ENCODE data around the gene ALDH16A1. TPM values are rescaled to one million over a fixed set of nuclear protein-coding genes. Genes with fewer than 3 reads are reported as not detected.

ALDH16A1 gene
- total and polyA plus RNA-seq, 10 of the 15 experiments (the other 5 are each of a cell fraction or from before 2014, with no cell fraction given): 1.7 to 49.3 (median 18.1) TPM

DNA sequence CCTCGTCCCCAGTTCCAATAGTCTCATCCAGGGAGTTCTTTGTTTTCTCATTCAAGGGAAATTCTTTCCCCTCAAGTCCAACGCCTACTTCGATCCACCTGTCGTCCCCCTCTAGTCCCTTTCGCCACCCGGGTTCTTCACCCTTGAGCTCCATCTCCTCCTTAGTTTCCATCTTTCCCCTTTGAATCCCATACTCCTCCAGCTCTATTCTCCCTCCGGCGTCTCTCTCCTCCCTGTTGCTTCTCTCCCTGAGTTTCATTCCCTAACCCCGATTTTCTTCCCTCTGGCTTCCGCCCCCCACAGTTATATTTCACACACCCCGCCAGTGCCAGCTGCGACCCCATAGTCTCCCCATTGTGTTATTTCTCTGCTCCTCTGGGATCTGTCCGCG lies 11.1 kb upstream of the ALDH16A1 start (continued):
- TF ChIP-seq CEBPZ (IDR thresholded peaks at IDR 0.05; ENCODE audit: low read depth, low read length): no peak
- TF ChIP-seq BCL3 (IDR thresholded peaks at IDR 0.05; ENCODE audit: borderline replicate concordance, insufficient read depth, low read depth, low read length, poor library complexity, severe bottlenecking): no peak
- no peak for TF ChIP-seq NR2C2 (IDR thresholded peaks at IDR 0.05; ENCODE audit: borderline replicate concordance, control insufficient read depth, insufficient read length, low read depth)
- TF ChIP-seq IKZF1 (conservative IDR thresholded peaks at IDR 0.05): no peak
- no peak for TF ChIP-seq CBX3 (IDR thresholded peaks at IDR 0.05; ENCODE audit: borderline replicate concordance, low read depth)
- TF ChIP-seq SMC3 (IDR thresholded peaks at IDR 0.05; ENCODE audit: borderline replicate concordance, low read length): no peak
- TF ChIP-seq CEBPB (IDR thresholded peaks at IDR 0.05; ENCODE audit: borderline replicate concordance in 1 of 2, low read depth in 2 of 2, low read length in 2 of 2): no peak
- TF ChIP-seq PAX8 (IDR thresholded peaks at IDR 0.05): no peak
- TF ChIP-seq NKRF (conservative IDR thresholded peaks at IDR 0.05): no peak
- no peak for TF ChIP-seq TCF3 (IDR thresholded peaks at IDR 0.05; ENCODE audit: borderline replicate concordance, insufficient read depth, low read depth, low read length)
- no peak for TF ChIP-seq RAD51 (IDR thresholded peaks at IDR 0.05)
- no peak for TF ChIP-seq FOS (IDR thresholded peaks at IDR 0.05; ENCODE audit: borderline replicate concordance, extremely low read depth, insufficient read length)

All from GM12878 (cell line).